ENCODE data around the gene GSE1. TPM values are rescaled to one million over a fixed set of nuclear protein-coding genes. Genes with fewer than 3 reads are reported as not detected.

The GSE1 gene
- total RNA-seq, 4 donors from 2014 or later = 79.7 to 196 (median 143) TPM

DNA sequence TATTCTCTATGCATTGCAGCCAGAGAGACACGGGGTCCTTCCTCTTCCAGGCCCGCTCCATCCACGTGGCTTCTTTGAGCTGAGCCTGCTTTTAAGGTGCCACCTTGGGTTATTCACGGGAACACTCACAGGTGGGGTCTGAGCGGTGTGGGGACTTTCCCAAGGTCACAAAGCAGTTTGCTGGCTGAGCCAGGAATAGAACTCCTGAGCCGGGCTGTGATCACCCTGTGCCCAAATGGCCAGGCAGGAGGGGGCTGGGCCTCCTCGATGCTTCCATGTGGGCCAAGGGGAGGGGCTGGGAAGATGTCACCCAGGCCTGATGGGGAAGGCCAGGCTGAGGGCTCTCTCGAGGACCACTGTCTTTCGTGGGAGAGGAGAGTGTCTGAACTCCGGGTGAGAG is 13.0 kb upstream of the GSE1 start:
- no peak overlapping the region for H3K27ac ChIP-seq

GRCh38 chr16:85600530-85601271 is 12.4 kb upstream of the GSE1 start:
- H3K27ac ChIP-seq = no peak overlapping the region

More for the DNA sequence above, 13.0 kb upstream of the GSE1 start:
- no peaks in the 10 kb centered on the region for H3K9me3 ChIP-seq
- no peaks in the 10 kb centered on the region for H3K36me3 ChIP-seq
- H3K27me3 ChIP-seq = no peaks in the 10 kb centered on the region
- peaks cover 0 to 25% (median 0%) of the 10 kb centered on the region in 4 donors for H3K4me1 ChIP-seq
- DNase-seq = no peak
- no peak for TF ChIP-seq POLR2A (IDR thresholded peaks at IDR 0.05)
- TF ChIP-seq, protein P1, sequence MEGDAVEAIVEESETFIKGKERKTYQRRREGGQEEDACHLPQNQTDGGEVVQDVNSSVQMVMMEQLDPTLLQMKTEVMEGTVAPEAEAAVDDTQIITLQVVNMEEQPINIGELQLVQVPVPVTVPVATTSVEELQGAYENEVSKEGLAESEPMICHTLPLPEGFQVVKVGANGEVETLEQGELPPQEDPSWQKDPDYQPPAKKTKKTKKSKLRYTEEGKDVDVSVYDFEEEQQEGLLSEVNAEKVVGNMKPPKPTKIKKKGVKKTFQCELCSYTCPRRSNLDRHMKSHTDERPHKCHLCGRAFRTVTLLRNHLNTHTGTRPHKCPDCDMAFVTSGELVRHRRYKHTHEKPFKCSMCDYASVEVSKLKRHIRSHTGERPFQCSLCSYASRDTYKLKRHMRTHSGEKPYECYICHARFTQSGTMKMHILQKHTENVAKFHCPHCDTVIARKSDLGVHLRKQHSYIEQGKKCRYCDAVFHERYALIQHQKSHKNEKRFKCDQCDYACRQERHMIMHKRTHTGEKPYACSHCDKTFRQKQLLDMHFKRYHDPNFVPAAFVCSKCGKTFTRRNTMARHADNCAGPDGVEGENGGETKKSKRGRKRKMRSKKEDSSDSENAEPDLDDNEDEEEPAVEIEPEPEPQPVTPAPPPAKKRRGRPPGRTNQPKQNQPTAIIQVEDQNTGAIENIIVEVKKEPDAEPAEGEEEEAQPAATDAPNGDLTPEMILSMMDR (IDR thresholded peaks at IDR 0.05) = no peak
- H3K4me3 ChIP-seq = no peak overlapping the region

GRCh38 chr16:85601272-85601639 is 11.9 kb upstream of the GSE1 start:
- Histone ChIP-seq H3K4me3 (no peak overlapping the region), H3K27ac (peak overlapping the region in 1 of 4 donors; percentile 42), H3K4me1 (peaks cover 0 to 35% (median 0%) of the 10 kb centered on the region in 4 donors)

More at GRCh38 chr16:85600530-85601271, 12.4 kb upstream of the GSE1 start:
- no peaks in the 10 kb centered on the region for H3K9me3 ChIP-seq
- TF ChIP-seq, protein P1 (IDR thresholded peaks at IDR 0.05) = no peak
- no peak for TF ChIP-seq POLR2A (IDR thresholded peaks at IDR 0.05)
- DNase-seq = no peak
- H3K27me3 ChIP-seq = no peaks in the 10 kb centered on the region
- H3K36me3 ChIP-seq = no peaks in the 10 kb centered on the region
- peaks cover 0 to 29% (median 0%) of the 10 kb centered on the region in 4 donors for H3K4me1 ChIP-seq
- H3K4me3 ChIP-seq = no peak overlapping the region

DNA sequence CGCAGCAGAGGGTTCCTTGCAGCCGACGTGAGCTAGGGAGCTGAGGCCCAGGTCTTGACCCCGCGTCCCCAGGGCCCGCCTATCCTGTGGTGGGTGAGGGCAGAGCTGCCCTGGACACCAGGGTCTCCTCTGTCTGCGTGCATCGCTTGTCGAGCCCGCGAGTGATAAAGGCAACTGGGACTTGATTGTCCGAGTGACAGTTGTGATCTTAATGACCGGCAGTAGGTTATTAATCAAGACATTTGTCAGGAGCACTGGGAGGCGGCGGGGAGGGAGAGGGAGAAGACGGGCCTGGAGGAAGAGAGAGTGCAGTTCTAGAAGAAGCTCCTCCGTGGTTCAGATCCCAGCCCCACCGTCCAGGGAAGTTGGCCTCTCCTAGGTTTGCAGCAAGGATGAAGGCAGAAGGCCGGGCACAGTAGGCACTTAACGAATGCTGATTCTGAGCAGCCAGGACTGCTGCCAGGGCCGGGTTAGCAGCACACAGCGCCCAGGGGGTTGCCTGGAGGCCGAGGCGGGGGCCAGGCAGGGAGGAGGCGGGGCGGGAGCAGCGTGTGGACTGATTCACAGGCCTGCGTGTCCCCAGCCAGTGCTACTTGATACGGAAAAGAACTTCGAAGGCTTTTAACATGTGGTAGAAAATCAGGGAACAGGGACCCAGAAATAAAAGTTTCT is 11.3 kb upstream of the GSE1 start:
- no peak overlapping the region for H3K4me3 ChIP-seq
- H3K27me3 ChIP-seq = no peaks in the 10 kb centered on the region
- H3K9me3 ChIP-seq = no peaks in the 10 kb centered on the region
- no peaks in the 10 kb centered on the region for H3K36me3 ChIP-seq
- TF ChIP-seq, protein P1 (IDR thresholded peaks at IDR 0.05) = no peak
- no peak for TF ChIP-seq POLR2A (IDR thresholded peaks at IDR 0.05)
- DNase-seq = no peak
- H3K4me1 ChIP-seq = peaks cover 0 to 41% (median 3%) of the 10 kb centered on the region in 4 donors
- peak overlapping the region in 1 of 4 donors; percentile 42 for H3K27ac ChIP-seq

More at GRCh38 chr16:85601272-85601639, 11.9 kb upstream of the GSE1 start:
- no peak for DNase-seq
- no peaks in the 10 kb centered on the region for H3K27me3 ChIP-seq
- H3K9me3 ChIP-seq = no peaks in the 10 kb centered on the region
- no peaks in the 10 kb centered on the region for H3K36me3 ChIP-seq
- TF ChIP-seq, protein P1 (IDR thresholded peaks at IDR 0.05) = no peak
- no peak for TF ChIP-seq POLR2A (IDR thresholded peaks at IDR 0.05)

DNA sequence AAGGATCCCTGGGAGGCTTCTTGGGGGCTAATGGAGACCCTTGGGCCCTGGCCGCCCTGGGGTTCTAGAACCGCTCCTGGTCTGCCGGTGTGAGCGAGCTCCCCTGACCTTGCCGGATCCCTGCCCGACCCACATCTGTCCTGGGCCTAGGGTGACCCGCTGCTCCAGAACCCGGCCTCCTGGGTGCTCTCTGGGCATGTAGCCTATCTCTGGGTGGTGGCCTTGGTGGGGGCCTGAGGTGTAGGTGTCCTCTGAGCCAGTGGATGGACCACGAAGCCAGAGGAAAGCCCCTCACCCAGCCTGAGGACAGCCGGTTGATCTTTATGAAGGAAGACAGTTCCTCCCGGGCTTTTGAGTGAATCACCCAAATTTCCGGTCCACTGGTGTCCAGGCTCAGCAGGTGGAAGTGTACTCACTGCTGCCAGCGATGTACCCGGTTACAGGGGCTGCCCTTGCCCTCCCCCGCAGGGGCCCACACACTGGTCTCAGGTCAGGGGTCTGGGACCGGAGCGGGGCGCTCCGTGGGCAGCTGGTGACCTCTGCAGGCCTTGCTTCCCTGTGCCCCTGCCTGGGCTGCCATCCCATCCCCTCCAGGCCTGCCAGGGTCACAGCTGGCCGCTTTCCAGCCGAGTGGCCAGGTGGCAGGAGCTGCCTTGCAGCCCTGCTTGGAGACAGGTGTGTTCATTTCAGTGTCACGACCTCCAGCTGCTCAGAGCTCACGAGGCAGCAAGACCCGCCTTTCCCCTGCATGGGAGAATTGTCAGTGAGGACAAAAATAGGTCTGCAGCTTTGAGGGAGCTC is 10.5 kb upstream of the GSE1 start:
- no peak for DNase-seq
- Histone ChIP-seq H3K36me3 (no peaks in the 10 kb centered on the region), H3K27me3 (no peaks in the 10 kb centered on the region), H3K27ac (peak overlapping the region in 2 of 4 donors; percentile 38 to 42), H3K9me3 (no peaks in the 10 kb centered on the region), H3K4me1 (peaks cover 0 to 48% (median 9%) of the 10 kb centered on the region in 4 donors), H3K4me3 (no peak overlapping the region)
- TF ChIP-seq, protein P1 (IDR thresholded peaks at IDR 0.05) = no peak
- TF ChIP-seq POLR2A (IDR thresholded peaks at IDR 0.05) = no peak
